ENCODE measurements around the gene ZNF346. TPM values are rescaled to one million over a fixed set of nuclear protein-coding genes. Genes with fewer than 3 reads are reported as not detected.
A peak's percentile ranks its signal among the peaks of the same experiment; 100 is the strongest.

The ZNF346 gene
- total RNA-seq, 1 donor from 2014 or later: 13.9 TPM

- Histone ChIP-seq H3K4me3 (peak overlapping the region; percentile 97), H3K9me3 (no peaks in the 10 kb centered on the region), H3K27ac (peak overlapping the region; percentile 97), H3K4me1 (peaks cover 21% of the 10 kb centered on the region), H3K36me3 (no peaks in the 10 kb centered on the region), H3K27me3 (ENCODE audit: low read depth) (no peaks in the 10 kb centered on the region)
- intact Hi-C loops (cut with DNase I): no loop called here
- TF ChIP-seq CTCF (IDR thresholded peaks at IDR 0.05): peak; percentile 71
- ATAC-seq (peak; percentile 90 to 91), DNase-seq (peak; percentile 86)
These were observed 16.8 kb upstream of the ZNF346 start for GRCh38 chr5:177005619-177006264.

- Histone ChIP-seq H3K27ac (peak within 1 kb of the TSS; percentile 97), H3K9me3 (no peaks in the 10 kb centered on the region), H3K4me3 (peak within 1 kb of the TSS; percentile 97), H3K4me1 (peaks cover 21% of the 10 kb centered on the region), H3K27me3 (ENCODE audit: low read depth) (no peaks in the 10 kb centered on the region), H3K36me3 (no peaks in the 10 kb centered on the region)
- intact Hi-C loops (cut with DNase I): no loop called here
- peak; percentile 96 for DNase-seq
- peak; percentile 97 to 98 for ATAC-seq
- TF ChIP-seq CTCF (IDR thresholded peaks at IDR 0.05): no peak
These were observed 16.1 kb upstream of the ZNF346 start, which contains the start of gene UIMC1 for GRCh38 chr5:177006265-177006972. Gene UIMC1, minus strand, starts transcription at chr5:177006779. Its CDS starts 24,164 bp downstream, at chr5:176982615.

- TF ChIP-seq CTCF (IDR thresholded peaks at IDR 0.05): no peak
- ATAC-seq: no peak
- Histone ChIP-seq H3K9me3 (no peaks in the 10 kb centered on the region), H3K27me3 (ENCODE audit: low read depth) (no peaks in the 10 kb centered on the region), H3K27ac (no peak overlapping the region), H3K4me3 (no peak overlapping the region), H3K36me3 (no peaks in the 10 kb centered on the region), H3K4me1 (peaks cover 19% of the 10 kb centered on the region)
- intact Hi-C loops (cut with DNase I): no loop called here
- no peak for DNase-seq
These were observed 13.8 kb upstream of the ZNF346 start for GRCh38 chr5:177008716-177009115.

GRCh38 chr5:177010153-177010552 lies 12.3 kb upstream of the ZNF346 start:
- intact Hi-C loops (cut with DNase I): no loop called here
- no peak for DNase-seq
- ATAC-seq: no peak
- Histone ChIP-seq H3K4me1 (peaks cover 4% of the 10 kb centered on the region), H3K27me3 (ENCODE audit: low read depth) (no peaks in the 10 kb centered on the region), H3K9me3 (no peaks in the 10 kb centered on the region), H3K36me3 (no peaks in the 10 kb centered on the region), H3K4me3 (no peak overlapping the region), H3K27ac (no peak overlapping the region)
- no peak for TF ChIP-seq CTCF (IDR thresholded peaks at IDR 0.05)

- DNase-seq (no peak), ATAC-seq (no peak)
- Histone ChIP-seq H3K27me3 (ENCODE audit: low read depth) (no peaks in the 10 kb centered on the region), H3K4me1 (no peaks in the 10 kb centered on the region), H3K9me3 (no peaks in the 10 kb centered on the region), H3K4me3 (no peak overlapping the region), H3K27ac (no peak overlapping the region), H3K36me3 (no peaks in the 10 kb centered on the region)
- TF ChIP-seq CTCF (IDR thresholded peaks at IDR 0.05): no peak
- intact Hi-C loops (cut with DNase I): no loop called here
These were observed 7.3 kb upstream of the ZNF346 start for GRCh38 chr5:177015156-177015555.
